IMR-90 (cell line): Measurements from ENCODE around the gene USP6NL. TPM values are rescaled to one million over a fixed set of nuclear protein-coding genes. Genes with fewer than 3 reads are reported as not detected.

Experiments
- ATAC-seq: fragments of 200-7000 bp; cut with Tn5 transposase; 2 replicates; pipeline ENCODE4 v1.9.1; 2020; ENCODE audit warnings: low read depth, mild to moderate bottlenecking, moderate library complexity
- BruUV-seq: library from RNA; stranded (reverse); fragments of 400-500 nt; replicated peaks from 2 replicates; lab custom pipeline; 2021; lab: Mats Ljungman, UMichigan
- CTCF ChIA-PET: fragments of 300-600 bp; formaldehyde crosslinking; extraction: SDS; loops from one replicate; lab custom pipeline; 2021; ENCODE audit warnings: antibody characterized with exemption; lab: Yijun Ruan, JAX
- POLR2A ChIA-PET: fragments of 300-600 bp; sonication (Branson Sonifier 250); formaldehyde crosslinking; loops from one replicate; lab custom pipeline; 2022; ENCODE audit warnings: antibody characterized with exemption; ENCODE audit not compliant: unreplicated experiment; lab: Charles Lee
- DNase-seq: peaks from one replicate; pipeline ENCODE4 v3.0.0; 2013
- H2AFZ ChIP-seq: replicated peaks from 2 replicates; pipeline ENCODE3; 2013; ENCODE audit warnings: low read length, mild to moderate bottlenecking; ENCODE audit not compliant: poor library complexity
- H2AK5ac ChIP-seq: 2 replicates; pipeline ENCODE4 v1.6.1; 2013; ENCODE audit warnings: low read depth, low read length, inconsistent platforms
- H2AK9ac ChIP-seq: replicated peaks from 2 replicates; pipeline ENCODE3; 2013; ENCODE audit warnings: mild to moderate bottlenecking, low read depth, low read length, moderate library complexity; ENCODE audit not compliant: poor library complexity
- H2BK120ac ChIP-seq: 2 replicates; pipeline ENCODE4 v1.6.1; 2013; ENCODE audit warnings: low read depth, low read length, inconsistent platforms
- H2BK15ac ChIP-seq: 3 replicates; pipeline ENCODE4 v1.6.1; 2013; ENCODE audit warnings: low read depth, low read length, inconsistent platforms
- H2BK20ac ChIP-seq: 2 replicates; pipeline ENCODE4 v1.6.1; 2013; ENCODE audit warnings: low read depth, mild to moderate bottlenecking, inconsistent platforms, low read length, moderate library complexity
- H2BK5ac ChIP-seq: 2 replicates; pipeline ENCODE4 v1.6.1; 2013; ENCODE audit warnings: mild to moderate bottlenecking, low read depth, low read length, inconsistent platforms; ENCODE audit not compliant: poor library complexity, severe bottlenecking
- H3K14ac ChIP-seq: replicated peaks from 2 replicates; pipeline ENCODE4 v1.6.1; 2013; ENCODE audit warnings: low read depth, low read length, inconsistent platforms
- H3K18ac ChIP-seq: 2 replicates; pipeline ENCODE4 v1.6.1; 2013; ENCODE audit warnings: low read depth, low read length, control low read depth
- H3K23ac ChIP-seq: 2 replicates; pipeline ENCODE4 v1.6.1; 2013; ENCODE audit warnings: low read depth, low read length, inconsistent platforms
- H3K27ac ChIP-seq: 2 replicates; pipeline ENCODE4 v1.5.1; 2013; ENCODE audit warnings: mild to moderate bottlenecking, control low read depth, low read length; ENCODE audit not compliant: insufficient read depth
- H3K27me3 ChIP-seq: 2 replicates; pipeline ENCODE4 v1.6.1; 2013; ENCODE audit warnings: low read length; ENCODE audit not compliant: control insufficient read depth, insufficient read depth
- H3K36me3 ChIP-seq: 2 replicates; pipeline ENCODE4 v1.6.1; 2013; ENCODE audit warnings: low read length, mixed read lengths; ENCODE audit not compliant: control insufficient read depth, insufficient read depth
- H3K4ac ChIP-seq: 2 replicates; pipeline ENCODE4 v1.6.1; 2013; ENCODE audit warnings: low read depth, low read length, inconsistent platforms
- H3K4me1 ChIP-seq: 2 replicates; pipeline ENCODE4 v1.6.1; 2013; ENCODE audit warnings: low read length, mixed read lengths; ENCODE audit not compliant: control insufficient read depth, insufficient read depth
- H3K4me2 ChIP-seq: 2 replicates; pipeline ENCODE4 v1.6.1; 2013; ENCODE audit warnings: low read depth, mild to moderate bottlenecking, control low read depth, low read length, moderate library complexity
- H3K4me3 ChIP-seq: 2 replicates; pipeline ENCODE4 v1.5.1; 2013; ENCODE audit warnings: low read depth, mild to moderate bottlenecking, control low read depth, low read length, moderate library complexity; ENCODE audit not compliant: insufficient read depth
- H3K56ac ChIP-seq: 2 replicates; pipeline ENCODE4 v1.6.1; 2013; ENCODE audit warnings: low read length, inconsistent platforms; ENCODE audit not compliant: insufficient read depth; ENCODE audit errors: extremely low read depth
- H3K79me1 ChIP-seq, 2 experiments: 2 replicates each; pipeline ENCODE4 v1.6.1; 2013; ENCODE audit warnings: low read length in 2 of 2, inconsistent platforms in 1 of 2, low read depth in 1 of 2
- H3K9ac ChIP-seq: 2 replicates; pipeline ENCODE4 v1.6.1; 2013; ENCODE audit warnings: low read depth, low read length, control low read depth
- H3K9me1 ChIP-seq: 2 replicates; pipeline ENCODE4 v1.6.1; 2013; ENCODE audit warnings: low read length, inconsistent platforms; ENCODE audit not compliant: insufficient read depth
- H3K9me3 ChIP-seq: 2 replicates; pipeline ENCODE4 v1.6.1; 2013; ENCODE audit warnings: low read length; ENCODE audit not compliant: control insufficient read depth, insufficient read depth
- H4K20me1 ChIP-seq: 2 replicates; pipeline ENCODE4 v1.6.1; 2013; ENCODE audit warnings: low read length, inconsistent platforms; ENCODE audit not compliant: insufficient read depth
- H4K5ac ChIP-seq: 2 replicates; pipeline ENCODE4 v1.6.1; 2013; ENCODE audit warnings: mild to moderate bottlenecking, low read depth, low read length, control low read depth
- H4K8ac ChIP-seq, 2 experiments: 2 replicates each; pipeline ENCODE4 v1.6.1; 2013; ENCODE audit warnings: low read depth in 2 of 2, low read length in 2 of 2, control low read depth in 1 of 2, inconsistent platforms in 1 of 2
- H4K91ac ChIP-seq: 2 replicates; pipeline ENCODE4 v1.6.1; 2013; ENCODE audit warnings: low read depth, low read length, inconsistent platforms; ENCODE audit not compliant: insufficient read depth
- CEBPB ChIP-seq: IDR thresholded peaks from 2 replicates; pipeline ENCODE4 v1.6.1; 2012; ENCODE audit warnings: low read depth, low read length, improper control_type of control experiment
- FOS ChIP-seq: fragments of 150-350 bp; IDR thresholded peaks from 2 replicates; pipeline ENCODE4 v1.6.1; 2016; ENCODE audit warnings: low read depth, low read length
- MAFK ChIP-seq: IDR thresholded peaks from 2 replicates; pipeline ENCODE4 v1.6.1; 2012; ENCODE audit warnings: low read depth, low read length, improper control_type of control experiment
- MAZ ChIP-seq: IDR thresholded peaks from 2 replicates; pipeline ENCODE4 v1.6.1; 2012; ENCODE audit warnings: low read depth, mild to moderate bottlenecking, low read length, improper control_type of control experiment, moderate library complexity, borderline replicate concordance
- WGBS, 2 experiments: methylation state at CpG; one replicate each; pipeline versions ENCODE4 v1.1.5 to v1.1.7; 2013; ENCODE audit warnings: missing lambda C conversion rate in 2 of 2; ENCODE audit not compliant: insufficient read length in 1 of 2; ENCODE audit errors: extremely low coverage in 2 of 2; 5-methylcytosine and 5-hydroxymethylcytosine counted together
- dilution Hi-C: fragments of 300-500 bp; cut with HindIII; formaldehyde crosslinking; loops from one replicate; pipeline ENCODE4 v1.14.3; 2018; ENCODE audit warnings: low sequenced_read_pairs; ENCODE audit not compliant: unreplicated experiment
- in situ Hi-C: fragments of 300-500 bp; cut with MboI; formaldehyde crosslinking; loops from 3 replicates; pipeline ENCODE4 v1.14.3; 2019; ENCODE audit warnings: low sequenced_read_pairs, inconsistent platforms, mixed read lengths
- intact Hi-C: fragments of 100-400 bp; cut with micrococcal nuclease; formaldehyde crosslinking; loops from 2 replicates; pipeline ENCODE4 v1.10.0; 2022
- polyA plus RNA-seq, 3 experiments: library from polyadenylated mRNA; depleted of rRNA; stranded (reverse); fragments of >200 nt; gene quantifications; 2 replicates each; pipeline ENCODE4 v1.2.3, GENCODE V29; 2012; ENCODE audit warnings: low replicate concordance in 1 of 3
- total RNA-seq: library from RNA; depleted of rRNA; stranded (reverse); fragments of >200 nt; gene quantifications from 2 replicates; pipeline ENCODE4 v1.2.3, GENCODE V29; 2012
- TF ChIP-seq, protein P1 (sequence below): conservative IDR thresholded peaks from 2 replicates; pipeline ENCODE4 v1.5.1; 2012; ENCODE audit warnings: mild to moderate bottlenecking, low read depth, low read length, improper control_type of control experiment
- TF ChIP-seq, protein P2 (sequence below): fragments of 150-350 bp; IDR thresholded peaks from 2 replicates; pipeline ENCODE4 v1.6.1; 2017; ENCODE audit warnings: mild to moderate bottlenecking, antibody characterized with exemption, low read length, low read depth

The USP6NL gene
- total and polyA plus RNA-seq, 2 of the 4 experiments (the other 2 are of a cell fraction), result 7.8 to 9.1 TPM

DNA sequence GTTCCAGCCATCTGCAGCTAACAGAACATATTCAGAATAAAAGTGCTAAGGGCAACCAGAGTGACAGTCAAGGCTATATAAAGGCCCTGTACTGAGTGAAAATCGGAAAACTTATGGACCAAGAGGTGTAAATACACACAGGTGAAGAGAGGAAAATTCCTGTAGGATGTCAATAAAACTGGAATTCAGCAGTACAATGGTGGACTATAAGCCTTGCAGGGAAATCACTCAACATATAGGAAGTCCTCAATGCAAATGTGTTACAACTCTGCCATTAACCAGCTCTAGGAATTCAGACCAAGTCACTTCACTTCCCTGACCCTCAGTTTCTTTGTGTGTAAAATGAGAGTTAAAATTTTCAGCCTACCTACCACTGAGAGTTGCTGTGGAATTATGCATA, 7.7 kb downstream of the USP6NL start:
- H3K4me2 ChIP-seq, result no peak overlapping the region
- H3K9me3 ChIP-seq, result no peaks in the 10 kb centered on the region
- peaks cover 14% of the 10 kb centered on the region; the same call in 1 of the 2 replicates for H4K20me1 ChIP-seq
- no peak overlapping the region for H3K27ac ChIP-seq
- no peak overlapping the region for H2BK120ac ChIP-seq
- no peak overlapping the region for H3K18ac ChIP-seq
- H3K27me3 ChIP-seq, result no peaks in the 10 kb centered on the region
- H3K9me1 ChIP-seq, result peaks cover 5% of the 10 kb centered on the region; the same call in 1 of the 2 replicates
- no peak overlapping the region for H3K4me3 ChIP-seq
- in situ Hi-C loops (no loop called here), intact Hi-C loops (loop anchor here (5.0 kb wide), 1 partner anchor 36 kb away; no protein-coding TSS in a partner anchor), dilution Hi-C loops (no loop called here)
- no peak overlapping the region for H3K14ac ChIP-seq
- no peak overlapping the region for H2BK15ac ChIP-seq
- no peak overlapping the region for H2BK5ac ChIP-seq
- H3K9ac ChIP-seq, result no peak overlapping the region
- ATAC-seq (no peak), DNase-seq (no peak)
- no peak overlapping the region for H3K4ac ChIP-seq
- no peak overlapping the region for H3K56ac ChIP-seq
- no peak overlapping the region for H2AK9ac ChIP-seq
- H2BK20ac ChIP-seq, result no peak overlapping the region
- TF ChIP-seq, protein P1, sequence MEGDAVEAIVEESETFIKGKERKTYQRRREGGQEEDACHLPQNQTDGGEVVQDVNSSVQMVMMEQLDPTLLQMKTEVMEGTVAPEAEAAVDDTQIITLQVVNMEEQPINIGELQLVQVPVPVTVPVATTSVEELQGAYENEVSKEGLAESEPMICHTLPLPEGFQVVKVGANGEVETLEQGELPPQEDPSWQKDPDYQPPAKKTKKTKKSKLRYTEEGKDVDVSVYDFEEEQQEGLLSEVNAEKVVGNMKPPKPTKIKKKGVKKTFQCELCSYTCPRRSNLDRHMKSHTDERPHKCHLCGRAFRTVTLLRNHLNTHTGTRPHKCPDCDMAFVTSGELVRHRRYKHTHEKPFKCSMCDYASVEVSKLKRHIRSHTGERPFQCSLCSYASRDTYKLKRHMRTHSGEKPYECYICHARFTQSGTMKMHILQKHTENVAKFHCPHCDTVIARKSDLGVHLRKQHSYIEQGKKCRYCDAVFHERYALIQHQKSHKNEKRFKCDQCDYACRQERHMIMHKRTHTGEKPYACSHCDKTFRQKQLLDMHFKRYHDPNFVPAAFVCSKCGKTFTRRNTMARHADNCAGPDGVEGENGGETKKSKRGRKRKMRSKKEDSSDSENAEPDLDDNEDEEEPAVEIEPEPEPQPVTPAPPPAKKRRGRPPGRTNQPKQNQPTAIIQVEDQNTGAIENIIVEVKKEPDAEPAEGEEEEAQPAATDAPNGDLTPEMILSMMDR, result no peak
- TF ChIP-seq, protein P2, sequence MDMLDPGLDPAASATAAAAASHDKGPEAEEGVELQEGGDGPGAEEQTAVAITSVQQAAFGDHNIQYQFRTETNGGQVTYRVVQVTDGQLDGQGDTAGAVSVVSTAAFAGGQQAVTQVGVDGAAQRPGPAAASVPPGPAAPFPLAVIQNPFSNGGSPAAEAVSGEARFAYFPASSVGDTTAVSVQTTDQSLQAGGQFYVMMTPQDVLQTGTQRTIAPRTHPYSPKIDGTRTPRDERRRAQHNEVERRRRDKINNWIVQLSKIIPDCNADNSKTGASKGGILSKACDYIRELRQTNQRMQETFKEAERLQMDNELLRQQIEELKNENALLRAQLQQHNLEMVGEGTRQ, result no peak
- TF ChIP-seq CEBPB (no peak), MAFK (no peak), FOS (no peak), MAZ (no peak)
- no peak overlapping the region for H4K5ac ChIP-seq
- H3K36me3 ChIP-seq, result no peaks in the 10 kb centered on the region
- H4K8ac ChIP-seq, result no peak overlapping the region
- peaks cover 36 to 46% of the 10 kb centered on the region in 2 experiments for H3K79me1 ChIP-seq
- BruUV-seq, result no TSS peak
- ChIA-PET CTCF (interaction anchor here (0.9 kb wide), 1 partner anchor 24 kb away, joined by 4 read pairs; no protein-coding TSS in a partner anchor), POLR2A (no interaction called here)
- no CpG with 5 or more reads among the region's 1 CpG for WGBS, 2 experiments
- H2AFZ ChIP-seq, result no peak overlapping the region
- no peak overlapping the region for H4K91ac ChIP-seq
- H3K23ac ChIP-seq, result no peak overlapping the region
- no peak overlapping the region for H2AK5ac ChIP-seq
- H3K4me1 ChIP-seq, result 0 out of 2 replicates have a peak, but pooled peaks cover 2% of the 10 kb centered on the region
